WTC11 (cell line): ENCODE data around the gene CARD11. TPM values are rescaled to one million over a fixed set of nuclear protein-coding genes. Genes with fewer than 3 reads are reported as not detected.

Experiments
- ATAC-seq: fragments of 200-7000 bp; cut with Tn5 transposase; 2 replicates; pipeline ENCODE4 v1.10.0; 2021; ENCODE audit warnings: mild to moderate bottlenecking, moderate library complexity
- CTCF ChIA-PET: fragments of 300-600 bp; sonication (Branson Sonifier 250); formaldehyde crosslinking; loops from one replicate; lab custom pipeline; 2021; ENCODE audit warnings: antibody characterized with exemption; lab: Charles Lee
- POLR2A ChIA-PET: fragments of 350-600 bp; sonication (Branson Sonifier 250); formaldehyde crosslinking; loops from one replicate; lab custom pipeline; 2021; ENCODE audit warnings: antibody characterized with exemption; lab: Charles Lee
- DNase-seq: peaks from one replicate; pipeline ENCODE4 v3.0.0; 2021; ENCODE audit warnings: low spot score
- H3K27ac Mint-ChIP-seq: 2 replicates; pipeline ENCODE4 v1.8.0; 2021; ENCODE audit warnings: mixed read lengths
- H3K27me3 Mint-ChIP-seq: 2 replicates; pipeline ENCODE4 v1.8.0; 2021; ENCODE audit warnings: low read depth, mild to moderate bottlenecking, moderate library complexity, mixed read lengths
- H3K36me3 Mint-ChIP-seq: 2 replicates; pipeline ENCODE4 v1.8.0; 2021; ENCODE audit warnings: mixed read lengths
- H3K4me1 Mint-ChIP-seq: 2 replicates; pipeline ENCODE4 v1.8.0; 2022; ENCODE audit warnings: mixed read lengths
- H3K4me3 Mint-ChIP-seq: 2 replicates; pipeline ENCODE4 v1.8.0; 2021; ENCODE audit warnings: mild to moderate bottlenecking, moderate library complexity, mixed read lengths
- H3K9me3 Mint-ChIP-seq: 2 replicates; pipeline ENCODE4 v1.8.0; 2021; ENCODE audit warnings: mixed read lengths
- ELF4 ChIP-seq: sonication (generic); formaldehyde crosslinking; IDR thresholded peaks from 2 replicates; pipeline ENCODE4 v1.8.1; 2022; ENCODE audit warnings: low read depth, mild to moderate bottlenecking, moderate library complexity, missing genetic modification reagents
- EMX1 ChIP-seq: fragments of 250-450 bp; sonication (Bioruptor Pico); IDR thresholded peaks from 2 replicates; pipeline ENCODE4 v1.8.0; 2021; ENCODE audit warnings: mild to moderate bottlenecking
- ETV6 ChIP-seq: sonication (generic); formaldehyde crosslinking; IDR thresholded peaks from 2 replicates; pipeline ENCODE4 v1.8.1; 2022; ENCODE audit warnings: mild to moderate bottlenecking, missing genetic modification reagents
- FOXK1 ChIP-seq: sonication (generic); formaldehyde crosslinking; IDR thresholded peaks from 2 replicates; pipeline ENCODE4 v1.8.0; 2022; ENCODE audit warnings: mild to moderate bottlenecking, moderate library complexity, missing genetic modification reagents
- JUN ChIP-seq: sonication (generic); formaldehyde crosslinking; IDR thresholded peaks from 2 replicates; pipeline ENCODE4 v1.8.0; 2023; ENCODE audit warnings: mild to moderate bottlenecking, missing genetic modification reagents
- NFYB ChIP-seq: sonication (generic); formaldehyde crosslinking; conservative IDR thresholded peaks from 2 replicates; pipeline ENCODE4 v1.8.0; 2022; ENCODE audit warnings: low read depth, missing genetic modification reagents
- NR2C2 ChIP-seq: sonication (generic); formaldehyde crosslinking; IDR thresholded peaks from 2 replicates; pipeline ENCODE4 v1.8.0; 2022; ENCODE audit warnings: mild to moderate bottlenecking, missing genetic modification reagents
- PRRX2 ChIP-seq: fragments of 250-450 bp; sonication (Bioruptor Pico); IDR thresholded peaks from 2 replicates; pipeline ENCODE4 v1.8.0; 2021; ENCODE audit warnings: mild to moderate bottlenecking
- ZBTB21 ChIP-seq: sonication (generic); formaldehyde crosslinking; IDR thresholded peaks from 2 replicates; pipeline ENCODE4 v1.8.1; 2023; ENCODE audit warnings: mild to moderate bottlenecking, missing genetic modification reagents, borderline replicate concordance
- ZNF219 ChIP-seq: sonication (generic); formaldehyde crosslinking; IDR thresholded peaks from 2 replicates; pipeline ENCODE4 v1.8.0; 2023; ENCODE audit warnings: missing genetic modification reagents, mild to moderate bottlenecking, borderline replicate concordance
- ZNF263 ChIP-seq: sonication (generic); formaldehyde crosslinking; IDR thresholded peaks from 2 replicates; pipeline ENCODE4 v1.8.1; 2022; ENCODE audit warnings: low read depth, mild to moderate bottlenecking, moderate library complexity, missing genetic modification reagents
- ZNF416 ChIP-seq: fragments of 250-450 bp; sonication (Bioruptor Pico); IDR thresholded peaks from 2 replicates; pipeline ENCODE4 v1.9.0; 2021; ENCODE audit warnings: mild to moderate bottlenecking, inconsistent platforms
- ZNF423 ChIP-seq: fragments of 250-450 bp; sonication (Bioruptor Pico); IDR thresholded peaks from 2 replicates; pipeline ENCODE4 v2.1.2; 2022; ENCODE audit warnings: mild to moderate bottlenecking, moderate library complexity
- total RNA-seq: library from RNA; stranded (reverse); gene quantifications from 3 replicates; pipeline ENCODE4 v1.2.3, GENCODE V29; 2021
- TF ChIP-seq, protein P1 (sequence below): fragments of 250-450 bp; sonication (Bioruptor Pico); IDR thresholded peaks from 2 replicates; pipeline ENCODE4 v1.9.0; 2021; ENCODE audit warnings: moderate library complexity, mild to moderate bottlenecking, inconsistent platforms, borderline replicate concordance
- TF ChIP-seq, protein P2 (sequence below): sonication (generic); formaldehyde crosslinking; IDR thresholded peaks from 2 replicates; pipeline ENCODE4 v1.8.1; 2022; ENCODE audit warnings: low read depth, mild to moderate bottlenecking, moderate library complexity, missing genetic modification reagents, borderline replicate concordance
- TF ChIP-seq, protein P3 (sequence below): fragments of 250-450 bp; sonication (Bioruptor Pico); IDR thresholded peaks from 2 replicates; pipeline ENCODE4 v1.9.0; 2021; ENCODE audit warnings: mild to moderate bottlenecking
- TF ChIP-seq, protein P4 (sequence below): sonication (generic); formaldehyde crosslinking; IDR thresholded peaks from 2 replicates; pipeline ENCODE4 v1.8.1; 2022; ENCODE audit warnings: mild to moderate bottlenecking, missing genetic modification reagents, moderate library complexity, borderline replicate concordance
- TF ChIP-seq, protein P5 (sequence below): sonication (generic); formaldehyde crosslinking; IDR thresholded peaks from 2 replicates; pipeline ENCODE4 v1.8.1; 2023; ENCODE audit warnings: mild to moderate bottlenecking, missing genetic modification reagents, moderate library complexity
- TF ChIP-seq, protein P6 (sequence below): sonication (generic); formaldehyde crosslinking; IDR thresholded peaks from 2 replicates; pipeline ENCODE4 v1.8.0; 2022; ENCODE audit warnings: mild to moderate bottlenecking, missing genetic modification reagents
- TF ChIP-seq, protein P7 (sequence below): fragments of 250-450 bp; sonication (Bioruptor Pico); IDR thresholded peaks from 2 replicates; pipeline ENCODE4 v2.1.2; 2022; ENCODE audit warnings: mild to moderate bottlenecking, moderate library complexity

The CARD11 gene
- total RNA-seq, 1 experiment from 2014 or later, result 40.8 TPM

DNA sequence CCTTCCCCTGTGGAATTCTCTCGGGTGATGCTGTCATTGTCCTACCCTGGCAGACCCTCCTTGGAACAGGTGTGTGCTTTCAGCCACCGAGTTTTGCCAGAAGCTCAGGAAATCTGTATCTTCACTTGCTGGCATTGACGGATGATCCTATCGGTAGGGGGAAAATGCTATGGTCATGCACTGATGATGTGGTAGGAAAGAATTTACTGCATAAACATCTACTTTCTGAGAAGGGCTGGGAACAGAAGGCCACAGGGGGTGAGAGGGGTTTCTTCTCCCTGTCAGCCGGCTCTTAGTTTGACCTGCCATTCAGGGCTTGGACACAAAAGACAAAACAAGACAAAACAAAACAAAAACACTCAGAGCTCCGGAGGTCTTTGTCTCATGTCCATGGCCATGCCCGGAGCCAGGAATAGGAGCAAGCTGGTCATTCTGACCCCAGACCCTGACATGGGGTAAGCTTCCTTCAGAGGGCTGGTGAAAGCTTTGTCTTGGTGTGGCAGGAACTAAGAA, 43.6 kb upstream of the CARD11 start (continued):
- TF ChIP-seq EMX1, result no peak
- TF ChIP-seq, protein P1, sequence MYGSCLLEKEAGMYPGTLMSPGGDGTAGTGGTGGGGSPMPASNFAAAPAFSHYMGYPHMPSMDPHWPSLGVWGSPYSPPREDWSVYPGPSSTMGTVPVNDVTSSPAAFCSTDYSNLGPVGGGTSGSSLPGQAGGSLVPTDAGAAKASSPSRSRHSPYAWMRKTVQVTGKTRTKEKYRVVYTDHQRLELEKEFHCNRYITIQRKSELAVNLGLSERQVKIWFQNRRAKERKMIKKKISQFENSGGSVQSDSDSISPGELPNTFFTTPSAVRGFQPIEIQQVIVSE (CRISPR knock-in tag), result no peak

DNA sequence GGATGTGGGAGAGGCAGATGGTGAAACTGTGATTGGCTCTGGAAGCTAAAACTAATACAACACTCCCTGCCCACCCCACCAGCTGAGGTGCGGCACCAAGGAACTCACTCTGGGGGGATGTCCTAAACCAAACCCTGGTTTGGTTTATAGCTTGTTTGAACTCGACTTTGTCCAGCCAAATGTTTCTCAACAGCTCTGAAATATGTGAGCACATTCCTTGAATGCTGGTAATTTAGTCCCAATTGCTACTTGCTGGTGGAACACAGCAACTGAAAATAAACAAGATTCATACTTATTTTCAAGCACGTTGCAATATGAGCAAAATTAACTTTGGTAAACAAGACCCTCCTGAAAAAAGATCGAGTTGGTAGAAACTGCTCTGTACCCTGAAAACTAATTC, 39.7 kb upstream of the CARD11 start:
- POLR2A ChIA-PET, result no interaction called here
- Mint-ChIP-seq H3K27me3 (no peaks in the 10 kb centered on the region; the same call in 1 of the 2 replicates), H3K9me3 (peaks cover 10% of the 10 kb centered on the region), H3K36me3 (no peaks in the 10 kb centered on the region), H3K4me1 (peaks cover 3% of the 10 kb centered on the region; the same call in 1 of the 2 replicates), H3K4me3 (no peak overlapping the region), H3K27ac (no peak overlapping the region)
- CTCF ChIA-PET, result no interaction called here
- TF ChIP-seq ZNF416 (CRISPR knock-in tag), result no peak
- TF ChIP-seq ZNF423 (CRISPR knock-in tag), result no peak
- no peak for TF ChIP-seq JUN
- TF ChIP-seq, protein P2, sequence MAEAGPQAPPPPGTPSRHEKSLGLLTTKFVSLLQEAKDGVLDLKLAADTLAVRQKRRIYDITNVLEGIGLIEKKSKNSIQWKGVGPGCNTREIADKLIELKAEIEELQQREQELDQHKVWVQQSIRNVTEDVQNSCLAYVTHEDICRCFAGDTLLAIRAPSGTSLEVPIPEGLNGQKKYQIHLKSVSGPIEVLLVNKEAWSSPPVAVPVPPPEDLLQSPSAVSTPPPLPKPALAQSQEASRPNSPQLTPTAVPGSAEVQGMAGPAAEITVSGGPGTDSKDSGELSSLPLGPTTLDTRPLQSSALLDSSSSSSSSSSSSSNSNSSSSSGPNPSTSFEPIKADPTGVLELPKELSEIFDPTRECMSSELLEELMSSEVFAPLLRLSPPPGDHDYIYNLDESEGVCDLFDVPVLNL (CRISPR knock-in tag), result no peak
- TF ChIP-seq, protein P3, sequence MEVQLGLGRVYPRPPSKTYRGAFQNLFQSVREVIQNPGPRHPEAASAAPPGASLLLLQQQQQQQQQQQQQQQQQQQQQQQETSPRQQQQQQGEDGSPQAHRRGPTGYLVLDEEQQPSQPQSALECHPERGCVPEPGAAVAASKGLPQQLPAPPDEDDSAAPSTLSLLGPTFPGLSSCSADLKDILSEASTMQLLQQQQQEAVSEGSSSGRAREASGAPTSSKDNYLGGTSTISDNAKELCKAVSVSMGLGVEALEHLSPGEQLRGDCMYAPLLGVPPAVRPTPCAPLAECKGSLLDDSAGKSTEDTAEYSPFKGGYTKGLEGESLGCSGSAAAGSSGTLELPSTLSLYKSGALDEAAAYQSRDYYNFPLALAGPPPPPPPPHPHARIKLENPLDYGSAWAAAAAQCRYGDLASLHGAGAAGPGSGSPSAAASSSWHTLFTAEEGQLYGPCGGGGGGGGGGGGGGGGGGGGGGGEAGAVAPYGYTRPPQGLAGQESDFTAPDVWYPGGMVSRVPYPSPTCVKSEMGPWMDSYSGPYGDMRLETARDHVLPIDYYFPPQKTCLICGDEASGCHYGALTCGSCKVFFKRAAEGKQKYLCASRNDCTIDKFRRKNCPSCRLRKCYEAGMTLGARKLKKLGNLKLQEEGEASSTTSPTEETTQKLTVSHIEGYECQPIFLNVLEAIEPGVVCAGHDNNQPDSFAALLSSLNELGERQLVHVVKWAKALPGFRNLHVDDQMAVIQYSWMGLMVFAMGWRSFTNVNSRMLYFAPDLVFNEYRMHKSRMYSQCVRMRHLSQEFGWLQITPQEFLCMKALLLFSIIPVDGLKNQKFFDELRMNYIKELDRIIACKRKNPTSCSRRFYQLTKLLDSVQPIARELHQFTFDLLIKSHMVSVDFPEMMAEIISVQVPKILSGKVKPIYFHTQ (CRISPR knock-in tag), result no peak
- TF ChIP-seq, protein P4, sequence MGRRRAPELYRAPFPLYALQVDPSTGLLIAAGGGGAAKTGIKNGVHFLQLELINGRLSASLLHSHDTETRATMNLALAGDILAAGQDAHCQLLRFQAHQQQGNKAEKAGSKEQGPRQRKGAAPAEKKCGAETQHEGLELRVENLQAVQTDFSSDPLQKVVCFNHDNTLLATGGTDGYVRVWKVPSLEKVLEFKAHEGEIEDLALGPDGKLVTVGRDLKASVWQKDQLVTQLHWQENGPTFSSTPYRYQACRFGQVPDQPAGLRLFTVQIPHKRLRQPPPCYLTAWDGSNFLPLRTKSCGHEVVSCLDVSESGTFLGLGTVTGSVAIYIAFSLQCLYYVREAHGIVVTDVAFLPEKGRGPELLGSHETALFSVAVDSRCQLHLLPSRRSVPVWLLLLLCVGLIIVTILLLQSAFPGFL, result no peak
- no peak for TF ChIP-seq ZNF219 (CRISPR knock-in tag)
- no peak for TF ChIP-seq ELF4 (CRISPR knock-in tag)
- no peak for TF ChIP-seq FOXK1 (CRISPR knock-in tag)
- ATAC-seq (no peak), DNase-seq (no peak)

DNA sequence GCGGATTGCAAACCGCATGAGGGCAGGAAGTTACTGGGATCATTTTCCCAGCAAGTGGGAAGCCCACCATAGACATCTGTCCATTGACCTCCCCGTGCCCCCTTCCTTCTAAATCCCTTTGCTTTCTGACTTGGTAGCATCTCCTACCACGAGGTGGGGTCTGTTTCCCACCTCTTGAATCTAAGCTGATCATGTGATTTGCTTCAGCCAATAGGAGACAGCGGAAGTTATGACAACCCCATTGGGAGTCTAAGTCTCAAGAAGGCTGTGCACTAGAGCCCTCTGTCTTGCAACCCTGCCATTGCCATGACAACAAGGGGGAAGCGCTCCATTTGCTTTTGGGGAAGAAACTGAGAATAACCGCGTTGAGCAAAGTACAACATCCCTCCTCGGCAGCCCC, 39.2 kb upstream of the CARD11 start:
- Mint-ChIP-seq H3K27me3 (no peaks in the 10 kb centered on the region; the same call in 1 of the 2 replicates), H3K4me1 (peaks cover 3% of the 10 kb centered on the region; the same call in 1 of the 2 replicates), H3K4me3 (no peak overlapping the region), H3K9me3 (peaks cover 10% of the 10 kb centered on the region), H3K27ac (no peak overlapping the region), H3K36me3 (no peaks in the 10 kb centered on the region)
- ATAC-seq, result peak; percentile 44; the same call in 1 of the 2 replicates
- CTCF ChIA-PET, result interaction anchor here (0.8 kb wide), 1 partner anchor 218 kb away, joined by 3 read pairs; no protein-coding TSS in a partner anchor
- DNase-seq, result no peak
- TF ChIP-seq PRRX2 (CRISPR knock-in tag), result no peak
- TF ChIP-seq, protein P5, sequence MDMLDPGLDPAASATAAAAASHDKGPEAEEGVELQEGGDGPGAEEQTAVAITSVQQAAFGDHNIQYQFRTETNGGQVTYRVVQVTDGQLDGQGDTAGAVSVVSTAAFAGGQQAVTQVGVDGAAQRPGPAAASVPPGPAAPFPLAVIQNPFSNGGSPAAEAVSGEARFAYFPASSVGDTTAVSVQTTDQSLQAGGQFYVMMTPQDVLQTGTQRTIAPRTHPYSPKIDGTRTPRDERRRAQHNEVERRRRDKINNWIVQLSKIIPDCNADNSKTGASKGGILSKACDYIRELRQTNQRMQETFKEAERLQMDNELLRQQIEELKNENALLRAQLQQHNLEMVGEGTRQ, result peak; percentile 67
- TF ChIP-seq NFYB, result peak; percentile 31; the same call in 1 of the 2 replicates
- POLR2A ChIA-PET, result no interaction called here

DNA sequence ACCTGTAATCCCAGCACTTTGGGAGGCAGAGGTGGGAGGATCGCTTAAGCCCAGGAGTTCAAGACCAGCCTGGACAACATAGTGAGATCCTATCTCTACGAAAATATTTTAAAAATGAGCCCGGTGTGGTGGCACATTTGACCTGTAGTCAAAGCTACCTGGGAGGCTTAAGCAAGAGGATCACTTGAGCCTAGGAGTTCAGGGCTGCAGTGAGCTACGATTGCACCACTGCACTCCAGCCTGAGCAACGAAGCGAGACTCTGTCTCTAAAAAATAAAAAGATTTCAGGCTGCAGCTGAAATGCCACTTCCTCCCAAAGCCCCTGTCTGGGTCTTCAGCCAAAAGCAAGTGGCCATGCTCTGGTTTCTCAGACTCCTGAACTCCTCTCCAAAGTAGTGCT, 38.7 kb upstream of the CARD11 start:
- ChIA-PET CTCF (interaction anchor here (0.8 kb wide), 1 partner anchor 218 kb away, joined by 3 read pairs; no protein-coding TSS in a partner anchor), POLR2A (no interaction called here)
- DNase-seq (no peak), ATAC-seq (no peak)
- Mint-ChIP-seq H3K4me3 (no peak overlapping the region), H3K27me3 (no peaks in the 10 kb centered on the region; the same call in 1 of the 2 replicates), H3K36me3 (no peaks in the 10 kb centered on the region), H3K27ac (no peak overlapping the region), H3K4me1 (peaks cover 3% of the 10 kb centered on the region; the same call in 1 of the 2 replicates), H3K9me3 (peaks cover 10% of the 10 kb centered on the region)
- TF ChIP-seq, protein P6, sequence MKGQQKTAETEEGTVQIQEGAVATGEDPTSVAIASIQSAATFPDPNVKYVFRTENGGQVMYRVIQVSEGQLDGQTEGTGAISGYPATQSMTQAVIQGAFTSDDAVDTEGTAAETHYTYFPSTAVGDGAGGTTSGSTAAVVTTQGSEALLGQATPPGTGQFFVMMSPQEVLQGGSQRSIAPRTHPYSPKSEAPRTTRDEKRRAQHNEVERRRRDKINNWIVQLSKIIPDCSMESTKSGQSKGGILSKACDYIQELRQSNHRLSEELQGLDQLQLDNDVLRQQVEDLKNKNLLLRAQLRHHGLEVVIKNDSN (CRISPR knock-in tag), result no peak
- no peak for TF ChIP-seq ETV6 (CRISPR knock-in tag)
- TF ChIP-seq NFYB, result no peak
- TF ChIP-seq, protein P4, result no peak
- TF ChIP-seq, protein P7, sequence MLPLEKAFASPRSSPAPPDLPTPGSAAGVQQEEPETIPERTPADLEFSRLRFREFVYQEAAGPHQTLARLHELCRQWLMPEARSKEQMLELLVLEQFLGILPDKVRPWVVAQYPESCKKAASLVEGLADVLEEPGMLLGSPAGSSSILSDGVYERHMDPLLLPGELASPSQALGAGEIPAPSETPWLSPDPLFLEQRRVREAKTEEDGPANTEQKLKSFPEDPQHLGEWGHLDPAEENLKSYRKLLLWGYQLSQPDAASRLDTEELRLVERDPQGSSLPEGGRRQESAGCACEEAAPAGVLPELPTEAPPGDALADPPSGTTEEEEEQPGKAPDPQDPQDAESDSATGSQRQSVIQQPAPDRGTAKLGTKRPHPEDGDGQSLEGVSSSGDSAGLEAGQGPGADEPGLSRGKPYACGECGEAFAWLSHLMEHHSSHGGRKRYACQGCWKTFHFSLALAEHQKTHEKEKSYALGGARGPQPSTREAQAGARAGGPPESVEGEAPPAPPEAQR (CRISPR knock-in tag), result no peak
- TF ChIP-seq ZBTB21 (CRISPR knock-in tag), result no peak
- TF ChIP-seq NR2C2 (CRISPR knock-in tag), result no peak
- TF ChIP-seq ZNF263 (CRISPR knock-in tag), result no peak
